CD4-positive, alpha-beta T cell treated with Interleukin-4 for 4 hours (primary cell): ENCODE results near the gene MMAB.

ENCODE experiments used
- DNase-seq: peaks from one replicate; pipeline ENCODE4 v3.0.0-alpha.2; 2020

MMAB gene

GRCh38 chr12:109557805-109558204 lies 15.5 kb downstream of the MMAB start:
- no peak for DNase-seq

GRCh38 chr12:109557200-109557599 lies 16.1 kb downstream of the MMAB start:
- no peak for DNase-seq

GRCh38 chr12:109555431-109556315 lies 17.6 kb downstream of the MMAB start:
- DNase-seq, result no peak

GRCh38 chr12:109554761-109555160 lies 18.5 kb downstream of the MMAB start:
- no peak for DNase-seq

- DNase-seq, result no peak
Measured at GRCh38 chr12:109553906-109554500, 19.3 kb downstream of the MMAB start.

- DNase-seq, result no peak
Measured at GRCh38 chr12:109553483-109553882, 19.8 kb downstream of the MMAB start.

- no peak for DNase-seq
Measured at GRCh38 chr12:109552971-109553370, 20.3 kb downstream of the MMAB start.

- no peak for DNase-seq
Measured at GRCh38 chr12:109551108-109551507, 22.2 kb downstream of the MMAB start.

GRCh38 chr12:109550281-109550680 lies 23.0 kb downstream of the MMAB start:
- no peak for DNase-seq

GRCh38 chr12:109549613-109550270 lies 23.6 kb downstream of the MMAB start:
- no peak for DNase-seq

GRCh38 chr12:109548258-109548657 lies 25.0 kb downstream of the MMAB start:
- DNase-seq, result no peak

GRCh38 chr12:109547286-109547685 lies 26.0 kb downstream of the MMAB start:
- no peak for DNase-seq

GRCh38 chr12:109545826-109546225 lies 27.5 kb downstream of the MMAB start:
- DNase-seq, result no peak

- DNase-seq, result peak; percentile 21
Measured at GRCh38 chr12:109544955-109545531, 28.3 kb downstream of the MMAB start.

- no peak for DNase-seq
Measured at GRCh38 chr12:109542876-109543275, 30.4 kb downstream of the MMAB start.

GRCh38 chr12:109542014-109542413 lies 31.3 kb downstream of the MMAB start:
- no peak for DNase-seq

- no peak for DNase-seq
Measured at GRCh38 chr12:109541413-109541726, 31.9 kb downstream of the MMAB start.

GRCh38 chr12:109540526-109541412 lies 32.5 kb downstream of the MMAB start:
- DNase-seq, result no peak

GRCh38 chr12:109539508-109539907 lies 33.8 kb downstream of the MMAB start:
- DNase-seq, result no peak

GRCh38 chr12:109538191-109538863 lies 35.0 kb downstream of the MMAB start:
- DNase-seq, result no peak

GRCh38 chr12:109537136-109537535 lies 36.2 kb downstream of the MMAB start:
- no peak for DNase-seq

- no peak for DNase-seq
Measured at GRCh38 chr12:109535863-109536250, 37.4 kb downstream of the MMAB start.
